Neural cell (in vitro differentiated cells): ENCODE measurements around the gene CCDC87. TPM values are rescaled to one million over a fixed set of nuclear protein-coding genes. Genes with fewer than 3 reads are reported as not detected.
"Not testable (repeated sequence)": the region's sequence is repeated elsewhere in the genome, so short reads cannot be mapped to it uniquely, and the experiment has no call there.

Source experiments
- H2AFZ ChIP-seq: fragments of 200-600, 300-800 bp; sonication (generic), shearing (Covaris generic); 2 replicates; pipeline ENCODE4 v1.6.0; 2014; ENCODE audit warnings: low read depth, mild to moderate bottlenecking, antibody characterized with exemption, low read length, moderate library complexity
- H3F3A ChIP-seq: fragments of 200-600 bp; shearing (Covaris generic); 2 replicates; pipeline ENCODE4 v1.6.1; 2016; ENCODE audit warnings: mild to moderate bottlenecking, moderate library complexity, mixed read lengths, antibody characterized with exemption, low read length; ENCODE audit not compliant: insufficient read depth, poor library complexity, severe bottlenecking
- H3K27ac ChIP-seq: fragments of 200-600, 300-800 bp; sonication (generic), shearing (Covaris generic); 2 replicates; pipeline ENCODE4 v1.5.1; 2014; ENCODE audit warnings: mild to moderate bottlenecking, low read length, moderate library complexity
- H3K27me3 ChIP-seq: fragments of 300-800, 200-600 bp; sonication (generic), shearing (Covaris generic); 2 replicates; pipeline ENCODE4 v1.6.0; 2014; ENCODE audit warnings: mild to moderate bottlenecking, low read depth, low read length, moderate library complexity; ENCODE audit not compliant: insufficient read depth
- H3K36me3 ChIP-seq: fragments of 300-800, 200-600 bp; sonication (generic), shearing (Covaris generic); 2 replicates; pipeline ENCODE4 v1.5.1; 2014; ENCODE audit warnings: mild to moderate bottlenecking, antibody characterized with exemption, low read length, moderate library complexity; ENCODE audit not compliant: insufficient read depth
- H3K4me2 ChIP-seq: fragments of 300-800, 200-600 bp; sonication (generic), shearing (Covaris generic); 2 replicates; pipeline ENCODE4 v1.6.0; 2014; ENCODE audit warnings: mild to moderate bottlenecking, low read length
- H3K4me3 ChIP-seq: fragments of 300-800, 200-600 bp; sonication (generic), shearing (Covaris generic); 2 replicates; pipeline ENCODE4 v1.5.1; 2014; ENCODE audit warnings: mild to moderate bottlenecking, low read length, moderate library complexity
- H3K79me2 ChIP-seq: fragments of 200-600 bp; shearing (Covaris generic); replicated peaks from 2 replicates; pipeline ENCODE4 v1.6.0; 2014; ENCODE audit warnings: mild to moderate bottlenecking, low read length, moderate library complexity; ENCODE audit not compliant: insufficient read depth
- H3K9ac ChIP-seq: fragments of 300-800, 200-600 bp; sonication (generic), shearing (Covaris generic); 2 replicates; pipeline ENCODE4 v1.6.1; 2016; ENCODE audit warnings: mild to moderate bottlenecking, low read length, mixed read lengths
- H3K9me2 ChIP-seq: fragments of 200-600 bp; shearing (Covaris generic); 2 replicates; pipeline ENCODE4 v1.6.1; 2016; ENCODE audit warnings: mild to moderate bottlenecking, low read length, mixed read lengths; ENCODE audit not compliant: insufficient read depth
- H3K9me3 ChIP-seq: fragments of 200-600, 300-800 bp; sonication (generic), shearing (Covaris generic); 2 replicates; pipeline ENCODE4 v1.6.1; 2016; ENCODE audit warnings: mild to moderate bottlenecking, mixed run types, low read length, moderate library complexity, mixed read lengths
- H4K20me1 ChIP-seq: fragments of 200-600 bp; shearing (Covaris generic); 2 replicates; pipeline ENCODE4 v1.6.1; 2016; ENCODE audit warnings: mild to moderate bottlenecking, mixed run types; ENCODE audit not compliant: insufficient read depth
- CTCF ChIP-seq: fragments of 450-650 bp; IDR thresholded peaks from 2 replicates; pipeline ENCODE4 v1.5.1; 2014; ENCODE audit warnings: antibody characterized with exemption, mild to moderate bottlenecking, moderate library complexity; ENCODE audit not compliant: poor library complexity, severe bottlenecking
- EZH2 ChIP-seq: fragments of 200-600, 300-800 bp; shearing (Covaris generic), sonication (generic); IDR thresholded peaks from 2 replicates; pipeline ENCODE4 v1.6.1; 2014; ENCODE audit warnings: antibody characterized with exemption, low read length, borderline replicate concordance, mild to moderate bottlenecking; ENCODE audit not compliant: insufficient read depth, poor library complexity, severe bottlenecking
- POLR2AphosphoS5 ChIP-seq: IDR thresholded peaks from 2 replicates; pipeline ENCODE4 v1.6.1; 2012
- RAD21 ChIP-seq: fragments of 450-650 bp; conservative IDR thresholded peaks from 2 replicates; pipeline ENCODE4 v1.6.1; 2014; ENCODE audit warnings: antibody characterized with exemption, mild to moderate bottlenecking, moderate library complexity
- REST ChIP-seq: IDR thresholded peaks from 2 replicates; pipeline ENCODE4 v1.6.1; 2012; ENCODE audit warnings: borderline replicate concordance
- SMC3 ChIP-seq: fragments of 450-650 bp; conservative IDR thresholded peaks from 2 replicates; pipeline ENCODE4 v1.6.1; 2014; ENCODE audit warnings: antibody characterized with exemption, mild to moderate bottlenecking, moderate library complexity; ENCODE audit not compliant: poor library complexity
- TAF1 ChIP-seq: IDR thresholded peaks from 2 replicates; pipeline ENCODE4 v1.6.1; 2012; ENCODE audit warnings: low read depth
- polyA plus RNA-seq: library from polyadenylated mRNA; depleted of rRNA; stranded (reverse); fragments of >200 nt; gene quantifications from 2 replicates; pipeline ENCODE4 v1.2.3, GENCODE V29; 2014

Gene CCDC87
- polyA plus RNA-seq, 1 donor from 2014 or later = not detected

DNA sequence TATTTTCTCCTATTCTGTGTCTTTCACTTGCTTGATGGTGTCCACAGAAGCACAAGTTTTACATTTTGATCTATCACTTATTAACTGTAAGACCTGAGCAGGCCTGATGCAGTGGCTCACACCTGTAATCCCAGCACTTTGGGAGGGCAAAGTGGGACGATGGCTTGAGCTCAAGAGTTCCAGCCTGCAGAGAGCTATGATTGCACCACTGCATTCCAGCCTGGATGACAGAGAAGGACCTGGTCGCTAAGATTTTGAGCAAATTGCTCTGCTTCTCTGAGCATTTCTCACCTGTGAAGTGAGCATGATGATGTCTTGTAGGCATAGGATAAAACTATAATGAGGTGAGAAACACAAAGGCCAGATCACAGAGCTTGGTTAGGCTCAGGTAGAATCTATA is 6.7 kb downstream of the CCDC87 start:
- Histone ChIP-seq H3K36me3 (no peaks in the 10 kb centered on the region), H3F3A (no peaks in the 10 kb centered on the region), H3K4me3 (no peak overlapping the region), H3K79me2 (no peaks in the 10 kb centered on the region), H3K27me3 (no peaks in the 10 kb centered on the region), H4K20me1 (no peaks in the 10 kb centered on the region), H3K9ac (no peak overlapping the region), H3K9me3 (peaks cover 9% of the 10 kb centered on the region), H3K9me2 (no peaks in the 10 kb centered on the region), H2AFZ (no peak overlapping the region), H3K27ac (no peak overlapping the region), H3K4me2 (no peak overlapping the region)
- TF ChIP-seq RAD21 (no peak), EZH2 (no peak), REST (no peak), CTCF (no peak), SMC3 (no peak), TAF1 (no peak), POLR2AphosphoS5 (no peak)

- not testable (repeated sequence) for H3K79me2 ChIP-seq, H3K36me3 ChIP-seq, H2AFZ ChIP-seq, H3K9me2 ChIP-seq, H3K9me3 ChIP-seq, H3K4me3 ChIP-seq, H3K27me3 ChIP-seq, H3F3A ChIP-seq, H4K20me1 ChIP-seq, H3K4me2 ChIP-seq, H3K27ac ChIP-seq, H3K9ac ChIP-seq
These were observed 7.4 kb downstream of the CCDC87 start for GRCh38 chr11:66585447-66585846.

DNA sequence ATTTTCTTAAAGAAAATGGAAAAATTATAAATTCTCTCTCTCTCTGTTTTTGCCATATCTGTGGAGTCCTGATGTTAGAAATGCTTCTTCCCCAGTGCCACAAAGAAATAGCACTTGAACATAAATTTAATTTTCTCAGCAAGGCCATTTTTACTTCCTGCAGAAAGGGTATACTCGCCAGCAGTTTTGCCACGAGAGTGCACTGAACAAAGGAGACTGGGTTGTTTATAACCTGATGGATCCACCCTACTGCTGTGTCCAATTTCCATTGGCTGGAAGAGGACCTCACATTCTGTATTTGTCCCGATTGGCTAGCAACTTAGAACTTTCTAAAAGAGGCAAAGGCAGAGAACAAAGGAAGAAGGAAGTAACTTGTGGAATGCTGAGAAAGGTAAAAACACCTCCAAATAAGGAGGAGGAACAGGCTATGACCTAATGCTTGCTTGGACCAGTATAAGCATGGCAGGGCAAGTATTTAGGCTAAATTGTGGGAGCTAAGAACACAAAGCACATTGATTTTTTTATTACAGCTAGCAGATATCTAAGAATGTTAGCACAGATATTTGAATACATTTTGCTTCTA is 10.2 kb downstream of the CCDC87 start:
- H3K9me3 ChIP-seq, H4K20me1 ChIP-seq, H2AFZ ChIP-seq, H3K27ac ChIP-seq, H3K9me2 ChIP-seq, H3K36me3 ChIP-seq, H3K27me3 ChIP-seq, H3K79me2 ChIP-seq, H3F3A ChIP-seq, H3K4me2 ChIP-seq, H3K4me3 ChIP-seq, H3K9ac ChIP-seq: not testable (repeated sequence)
